ENCODE results near the gene GSTK1. TPM values are rescaled to one million over a fixed set of nuclear protein-coding genes. Genes with fewer than 3 reads are reported as not detected.

Gene GSTK1
- total and polyA plus RNA-seq, 8 donors, result 71.8 to 305 (median 152) TPM

DNA sequence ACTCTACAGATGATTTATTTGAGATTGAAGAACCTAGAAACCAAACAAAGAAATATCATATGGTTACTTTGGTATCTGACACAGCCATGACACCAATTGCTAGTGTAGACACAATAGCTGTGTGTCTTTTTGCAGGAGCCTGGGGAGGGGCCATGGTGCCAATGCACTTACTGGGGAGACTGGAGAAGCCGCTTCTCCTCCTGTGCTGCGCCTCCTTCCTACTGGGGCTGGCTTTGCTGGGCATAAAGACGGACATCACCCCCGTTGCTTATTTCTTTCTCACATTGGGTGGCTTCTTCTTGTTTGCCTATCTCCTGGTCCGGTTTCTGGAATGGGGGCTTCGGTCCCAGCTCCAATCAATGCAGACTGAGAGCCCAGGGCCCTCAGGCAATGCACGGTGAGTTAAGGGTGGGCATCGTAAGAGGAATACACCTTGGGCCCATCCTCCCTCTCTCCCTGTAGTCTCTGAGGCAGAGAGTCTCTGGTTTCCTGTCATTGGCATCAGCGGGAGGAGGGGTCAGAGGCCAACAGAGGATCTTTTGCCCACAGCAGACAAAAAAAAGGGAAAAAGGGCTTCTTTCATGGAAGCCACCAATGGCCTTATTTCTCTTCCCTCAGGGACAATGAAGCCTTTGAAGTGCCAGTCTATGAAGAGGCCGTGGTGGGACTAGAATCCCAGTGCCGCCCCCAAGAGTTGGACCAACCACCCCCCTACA is 22.7 kb downstream of the GSTK1 start:
- no peaks in the 10 kb centered on the region for H3K27me3 ChIP-seq
- WGBS, 5 donors, result 88 to 95% (median 91%) methylated on average over 11 of the region's 11 CpGs
- no peak for TF ChIP-seq POLR2A (IDR thresholded peaks at IDR 0.05)
- TF ChIP-seq EP300 (IDR thresholded peaks at IDR 0.05), result no peak
- TF ChIP-seq, protein P1, sequence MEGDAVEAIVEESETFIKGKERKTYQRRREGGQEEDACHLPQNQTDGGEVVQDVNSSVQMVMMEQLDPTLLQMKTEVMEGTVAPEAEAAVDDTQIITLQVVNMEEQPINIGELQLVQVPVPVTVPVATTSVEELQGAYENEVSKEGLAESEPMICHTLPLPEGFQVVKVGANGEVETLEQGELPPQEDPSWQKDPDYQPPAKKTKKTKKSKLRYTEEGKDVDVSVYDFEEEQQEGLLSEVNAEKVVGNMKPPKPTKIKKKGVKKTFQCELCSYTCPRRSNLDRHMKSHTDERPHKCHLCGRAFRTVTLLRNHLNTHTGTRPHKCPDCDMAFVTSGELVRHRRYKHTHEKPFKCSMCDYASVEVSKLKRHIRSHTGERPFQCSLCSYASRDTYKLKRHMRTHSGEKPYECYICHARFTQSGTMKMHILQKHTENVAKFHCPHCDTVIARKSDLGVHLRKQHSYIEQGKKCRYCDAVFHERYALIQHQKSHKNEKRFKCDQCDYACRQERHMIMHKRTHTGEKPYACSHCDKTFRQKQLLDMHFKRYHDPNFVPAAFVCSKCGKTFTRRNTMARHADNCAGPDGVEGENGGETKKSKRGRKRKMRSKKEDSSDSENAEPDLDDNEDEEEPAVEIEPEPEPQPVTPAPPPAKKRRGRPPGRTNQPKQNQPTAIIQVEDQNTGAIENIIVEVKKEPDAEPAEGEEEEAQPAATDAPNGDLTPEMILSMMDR (IDR thresholded peaks at IDR 0.05), result no peak
- no peak for TF ChIP-seq POLR2AphosphoS5 (IDR thresholded peaks at IDR 0.05)
- H3K36me3 ChIP-seq, result no peaks in the 10 kb centered on the region
- peak overlapping the region in 4 of 5 donors; percentile 63 to 76 (median 70) for H3K27ac ChIP-seq
- H3K4me3 ChIP-seq, result peak overlapping the region in 1 of 4 donors; percentile 43
- intact Hi-C loops (cut with DNase I; ENCODE audit: low total_unique reads), result no loop called here
- H3K4me1 ChIP-seq, result peaks cover 21 to 56% (median 53%) of the 10 kb centered on the region in 4 donors
- no peak for DNase-seq
- H3K9me3 ChIP-seq, result no peaks in the 10 kb centered on the region

DNA sequence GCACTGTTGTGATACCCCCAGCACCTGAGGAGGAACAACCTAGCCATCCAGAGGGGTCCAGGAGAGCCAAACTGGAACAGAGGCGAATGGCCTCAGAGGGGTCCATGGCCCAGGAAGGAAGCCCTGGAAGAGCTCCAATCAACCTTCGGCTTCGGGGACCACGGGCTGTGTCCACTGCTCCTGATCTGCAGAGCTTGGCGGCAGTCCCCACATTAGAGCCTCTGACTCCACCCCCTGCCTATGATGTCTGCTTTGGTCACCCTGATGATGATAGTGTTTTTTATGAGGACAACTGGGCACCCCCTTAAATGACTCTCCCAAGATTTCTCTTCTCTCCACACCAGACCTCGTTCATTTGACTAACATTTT is 23.3 kb downstream of the GSTK1 start:
- WGBS, 5 donors, result 92 to 98% (median 96%) methylated on average over 6 of the region's 6 CpGs
- Histone ChIP-seq H3K36me3 (peaks cover 0 to 2% (median 1%) of the 10 kb centered on the region in 4 donors), H3K4me3 (no peak overlapping the region), H3K27me3 (no peaks in the 10 kb centered on the region), H3K4me1 (peaks cover 21 to 61% (median 55%) of the 10 kb centered on the region in 4 donors), H3K27ac (peak overlapping the region in 1 of 5 donors; percentile 63), H3K9me3 (no peaks in the 10 kb centered on the region)
- intact Hi-C loops (cut with DNase I; ENCODE audit: low total_unique reads), result no loop called here
- DNase-seq, result no peak
- TF ChIP-seq POLR2A (IDR thresholded peaks at IDR 0.05) (no peak), POLR2AphosphoS5 (IDR thresholded peaks at IDR 0.05) (no peak), EP300 (IDR thresholded peaks at IDR 0.05) (no peak)
- TF ChIP-seq, protein P1 (IDR thresholded peaks at IDR 0.05), result no peak

GRCh38 chr7:143287339-143287934 is 24.2 kb downstream of the GSTK1 start:
- Histone ChIP-seq H3K4me1 (peaks cover 21 to 62% (median 55%) of the 10 kb centered on the region in 4 donors), H3K27me3 (no peaks in the 10 kb centered on the region), H3K27ac (peak overlapping the region; percentile 49 to 96 (median 92)), H3K36me3 (peaks cover 4 to 11% (median 11%) of the 10 kb centered on the region in 4 donors), H3K9me3 (no peaks in the 10 kb centered on the region), H3K4me3 (peak overlapping the region; percentile 79 to 94 (median 82))
- intact Hi-C loops (cut with DNase I; ENCODE audit: low total_unique reads), result no loop called here
- TF ChIP-seq POLR2A (IDR thresholded peaks at IDR 0.05), result no peak
- TF ChIP-seq EP300 (IDR thresholded peaks at IDR 0.05), result no peak
- TF ChIP-seq POLR2AphosphoS5 (IDR thresholded peaks at IDR 0.05), result no peak
- TF ChIP-seq, protein P1 (IDR thresholded peaks at IDR 0.05), result no peak
- no peak for DNase-seq
- 75 to 84% (median 76%) methylated on average over 16 to 17 of the region's 17 CpGs for WGBS, 5 donors

- TF ChIP-seq, protein P1 (IDR thresholded peaks at IDR 0.05), result peak in 2 of 7 experiments; percentile 9 to 44
- TF ChIP-seq EP300 (IDR thresholded peaks at IDR 0.05) (no peak), POLR2AphosphoS5 (IDR thresholded peaks at IDR 0.05) (peak; percentile 57 to 82 (median 70)), POLR2A (IDR thresholded peaks at IDR 0.05) (peak in 1 of 4 donors; percentile 35)
- Histone ChIP-seq H3K27ac (peak within 1 kb of the TSS; percentile 89 to 96 (median 92)), H3K4me1 (peaks cover 21 to 62% (median 55%) of the 10 kb centered on the region in 4 donors), H3K9me3 (no peaks in the 10 kb centered on the region), H3K36me3 (peaks cover 12 to 18% (median 18%) of the 10 kb centered on the region in 4 donors), H3K4me3 (peak within 1 kb of the TSS; percentile 79 to 94 (median 82)), H3K27me3 (no peaks in the 10 kb centered on the region)
- 2 to 3% (median 3%) methylated on average over 71 to 84 of the region's 84 CpGs for WGBS, 5 donors
- peak; percentile 99 to 100 for DNase-seq
- intact Hi-C loops (cut with DNase I; ENCODE audit: low total_unique reads), result no loop called here
Measured at GRCh38 chr7:143287935-143288826, 24.9 kb downstream of the GSTK1 start, which contains the start of gene CASP2. CASP2 (plus strand) TSS chr7:143288351; CDS start chr7:143288456, 105 bp downstream.

All from stomach (tissue), 9 donors.